Measurements from ENCODE around the gene TAS2R41. TPM values are rescaled to one million over a fixed set of nuclear protein-coding genes. Genes with fewer than 3 reads are reported as not detected.

The TAS2R41 gene
- polyA plus RNA-seq, 1 donor from 2014 or later: not detected

DNA sequence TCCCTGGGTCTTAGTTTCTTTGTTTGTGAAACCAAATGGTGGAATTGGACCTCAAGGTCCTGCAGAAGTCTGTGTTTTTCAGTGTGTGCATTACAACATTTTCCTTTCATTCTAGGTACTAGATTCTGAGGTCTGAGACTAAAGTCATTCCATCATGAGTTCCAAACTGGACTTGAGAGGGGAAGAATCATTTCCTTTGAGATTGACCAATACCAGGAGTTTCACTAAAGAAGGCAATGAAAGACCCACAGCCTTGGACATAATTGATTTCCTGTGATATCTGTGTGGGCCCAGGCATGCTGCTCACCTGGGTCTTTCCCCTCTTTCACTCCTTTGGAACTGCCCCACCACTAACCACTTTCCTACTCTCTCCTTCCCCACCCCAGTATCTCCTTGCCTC, 18.2 kb downstream of the TAS2R41 start:
- Mint-ChIP-seq H3K27ac (no peak overlapping the region), H3K27me3 (peaks cover 6% of the 10 kb centered on the region), H3K4me3 (no peak overlapping the region), H3K4me1 (no peaks in the 10 kb centered on the region), H3K9me3 (peaks cover 0 to 5% (median 0%) of the 10 kb centered on the region in 3 donors), H3K36me3 (no peaks in the 10 kb centered on the region)

DNA sequence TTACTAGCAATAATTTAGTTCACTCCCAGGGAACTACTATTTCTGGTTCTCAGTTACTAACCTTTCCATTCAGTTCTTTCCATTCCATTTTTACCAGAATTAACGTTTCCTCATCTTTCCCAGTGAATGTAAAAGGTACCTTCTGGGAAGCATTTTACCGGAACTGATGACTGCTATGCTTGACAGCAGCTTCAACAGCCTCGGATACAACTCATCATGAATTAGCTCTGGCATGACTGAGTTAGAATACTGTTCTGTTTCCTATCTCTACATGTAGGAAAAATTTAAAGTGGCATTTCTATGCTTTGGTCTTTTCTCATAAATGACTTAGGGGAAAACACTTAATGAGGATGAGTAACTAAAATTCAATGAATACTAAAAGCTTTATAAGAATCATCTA, 18.6 kb downstream of the TAS2R41 start:
- Mint-ChIP-seq H3K4me3 (no peak overlapping the region), H3K27ac (no peak overlapping the region), H3K9me3 (peaks cover 0 to 5% (median 0%) of the 10 kb centered on the region in 3 donors), H3K27me3 (peaks cover 6% of the 10 kb centered on the region), H3K36me3 (no peaks in the 10 kb centered on the region), H3K4me1 (no peaks in the 10 kb centered on the region)

DNA sequence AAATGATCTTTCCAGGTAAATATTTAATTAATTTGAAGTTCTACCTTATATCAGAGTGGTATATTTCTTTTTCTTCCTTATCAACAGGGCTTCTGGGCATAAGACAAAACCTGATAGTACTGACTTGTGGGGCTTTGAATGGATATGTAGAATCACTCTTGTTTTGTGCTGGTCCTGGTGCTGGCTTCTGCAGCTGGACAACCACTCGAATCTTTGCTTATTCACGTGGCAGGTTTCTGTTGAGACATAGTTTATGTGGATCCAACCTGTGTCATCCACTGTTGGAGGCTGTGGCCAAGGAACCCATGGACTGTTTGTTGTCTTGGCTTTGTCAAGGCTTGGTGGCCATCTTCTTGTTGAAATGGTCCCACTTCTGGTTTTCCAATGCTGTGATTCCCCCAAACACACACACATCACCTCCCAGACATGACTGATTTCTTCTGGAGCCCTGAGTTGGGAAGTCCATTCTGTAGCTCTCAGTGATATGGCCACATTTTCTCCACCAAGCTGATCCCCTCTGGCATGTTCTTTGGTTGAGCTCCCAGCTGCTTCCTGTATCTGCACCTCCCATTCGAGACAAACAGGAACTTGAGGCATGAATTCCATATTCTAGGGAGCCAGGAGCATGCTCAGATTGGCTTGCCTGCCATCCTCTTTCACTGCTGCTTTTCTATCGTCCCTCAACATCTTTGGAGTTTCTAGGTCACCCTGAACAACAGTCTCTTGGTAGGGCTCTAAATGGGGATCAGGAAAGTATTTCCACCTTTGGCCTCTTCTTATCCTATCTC, 19.5 kb downstream of the TAS2R41 start:
- Mint-ChIP-seq H3K9me3 (peaks cover 0 to 5% (median 0%) of the 10 kb centered on the region in 3 donors), H3K4me1 (no peaks in the 10 kb centered on the region), H3K36me3 (no peaks in the 10 kb centered on the region), H3K27me3 (peaks cover 6% of the 10 kb centered on the region), H3K27ac (no peak overlapping the region), H3K4me3 (no peak overlapping the region)

DNA sequence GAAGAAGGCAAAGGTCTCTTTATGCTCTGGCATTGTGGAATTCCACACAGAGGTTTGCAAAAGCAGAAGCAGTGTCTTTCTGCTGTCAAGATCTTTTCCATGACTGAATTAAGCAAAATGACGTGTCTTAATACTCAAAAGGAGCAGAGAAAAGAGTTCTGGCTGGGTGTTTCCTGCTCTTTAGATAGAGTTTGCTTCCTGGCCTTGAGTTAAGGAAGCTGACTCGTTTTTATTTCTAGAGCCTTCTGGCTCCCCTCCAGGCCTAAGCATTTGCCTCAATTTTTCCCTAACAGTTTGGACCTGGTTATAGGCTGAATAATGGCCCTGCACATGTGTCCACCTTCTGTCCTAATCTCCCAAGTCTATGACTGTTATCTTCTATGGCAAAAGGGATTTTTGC, 21.6 kb downstream of the TAS2R41 start:
- H3K9me3 Mint-ChIP-seq: peaks cover 0 to 4% (median 0%) of the 10 kb centered on the region in 3 donors
- H3K36me3 Mint-ChIP-seq: no peaks in the 10 kb centered on the region
- no peak overlapping the region for H3K4me3 Mint-ChIP-seq
- H3K4me1 Mint-ChIP-seq: no peaks in the 10 kb centered on the region
- peaks cover 6% of the 10 kb centered on the region for H3K27me3 Mint-ChIP-seq
- H3K27ac Mint-ChIP-seq: no peak overlapping the region

DNA sequence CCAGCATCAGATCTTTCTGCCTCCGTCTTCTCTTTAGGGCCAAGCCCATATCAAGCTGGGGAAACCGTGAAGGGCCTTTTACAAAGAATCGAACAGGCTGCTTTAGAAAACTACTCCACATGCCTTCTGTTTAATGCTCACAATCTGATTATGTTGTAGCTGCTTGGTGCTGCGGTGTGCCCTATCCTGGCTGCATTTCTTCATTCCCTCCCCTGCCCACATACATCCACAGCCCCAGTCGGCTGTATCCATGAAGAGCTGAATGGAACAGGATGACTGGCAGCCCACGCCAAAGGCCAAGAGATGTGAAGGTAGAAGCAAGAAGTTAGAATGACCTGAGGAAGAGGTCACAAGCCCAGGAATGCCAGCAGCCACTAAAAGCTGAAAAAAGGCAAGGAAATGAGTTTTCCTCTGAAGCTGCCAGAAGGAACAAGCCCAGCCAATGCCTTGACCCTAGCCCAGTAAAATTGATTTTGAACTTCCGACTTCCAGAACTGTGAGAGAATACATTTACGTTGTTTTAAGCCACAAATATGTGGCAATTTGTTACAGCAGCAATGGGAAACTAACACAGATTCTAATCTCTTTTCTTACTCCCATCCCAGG, 22.2 kb downstream of the TAS2R41 start:
- Mint-ChIP-seq H3K27ac (no peak overlapping the region), H3K27me3 (peaks cover 6% of the 10 kb centered on the region), H3K4me1 (no peaks in the 10 kb centered on the region), H3K36me3 (no peaks in the 10 kb centered on the region), H3K9me3 (peaks cover 0 to 4% (median 0%) of the 10 kb centered on the region in 3 donors), H3K4me3 (no peak overlapping the region)

DNA sequence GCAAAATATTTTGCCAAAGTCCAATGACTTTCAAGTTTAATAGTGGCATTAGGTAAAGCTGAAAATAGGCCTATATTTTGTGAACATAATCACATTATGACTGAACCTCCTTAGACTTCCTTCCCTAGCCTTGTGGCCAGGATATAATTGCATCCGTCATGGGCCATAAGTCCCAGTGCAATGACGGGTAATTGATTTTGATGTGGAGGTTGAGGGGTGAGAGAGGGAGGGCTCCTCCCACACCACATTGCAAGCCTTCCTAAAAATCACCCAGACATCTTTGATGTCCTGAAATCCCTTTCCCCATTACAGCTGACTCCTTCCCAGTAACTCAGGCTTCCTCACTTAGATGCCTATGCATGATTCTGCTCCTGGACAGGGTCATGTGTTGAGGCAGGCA, 25.6 kb downstream of the TAS2R41 start:
- peaks cover 6% of the 10 kb centered on the region for H3K27me3 Mint-ChIP-seq
- no peak overlapping the region for H3K4me3 Mint-ChIP-seq
- H3K27ac Mint-ChIP-seq: no peak overlapping the region
- no peaks in the 10 kb centered on the region for H3K9me3 Mint-ChIP-seq
- no peaks in the 10 kb centered on the region for H3K4me1 Mint-ChIP-seq
- no peaks in the 10 kb centered on the region for H3K36me3 Mint-ChIP-seq

DNA sequence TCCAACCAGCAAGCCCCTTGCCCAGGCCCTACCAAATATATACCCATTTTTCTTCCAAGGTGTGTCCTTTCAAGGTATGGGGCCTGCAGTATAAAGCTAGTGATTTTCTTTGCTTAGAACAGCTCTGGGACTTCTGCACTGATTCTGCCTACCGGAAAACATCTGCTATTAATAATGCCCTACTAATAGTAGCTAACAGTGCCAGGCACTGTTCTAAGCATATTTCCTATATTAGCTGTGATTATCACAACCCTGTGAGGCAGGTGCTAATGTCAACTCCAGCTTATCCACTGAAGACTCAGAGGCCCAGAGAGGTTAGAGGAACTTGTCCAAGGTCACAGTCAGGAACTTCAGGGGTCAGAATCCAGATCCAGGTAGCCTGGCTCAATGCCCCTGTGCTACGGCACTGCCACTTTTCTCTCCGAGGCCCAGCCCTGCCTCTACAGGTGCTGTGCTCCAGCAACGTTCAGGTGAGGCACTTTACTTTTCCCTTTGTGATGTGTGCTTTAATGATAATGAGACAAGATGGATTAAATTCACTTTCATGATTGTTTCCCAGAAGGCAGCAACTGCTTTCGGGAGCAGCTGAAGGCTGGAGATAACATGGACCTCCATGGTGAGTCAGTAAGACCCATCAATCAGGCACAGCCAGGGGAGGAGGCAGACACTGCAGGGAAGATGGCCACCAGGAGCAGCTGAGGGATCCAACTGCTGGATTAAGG, 26.7 kb downstream of the TAS2R41 start:
- Mint-ChIP-seq H3K9me3 (no peaks in the 10 kb centered on the region), H3K27ac (no peak overlapping the region), H3K27me3 (peaks cover 5% of the 10 kb centered on the region), H3K4me3 (no peak overlapping the region), H3K36me3 (no peaks in the 10 kb centered on the region), H3K4me1 (no peaks in the 10 kb centered on the region)

DNA sequence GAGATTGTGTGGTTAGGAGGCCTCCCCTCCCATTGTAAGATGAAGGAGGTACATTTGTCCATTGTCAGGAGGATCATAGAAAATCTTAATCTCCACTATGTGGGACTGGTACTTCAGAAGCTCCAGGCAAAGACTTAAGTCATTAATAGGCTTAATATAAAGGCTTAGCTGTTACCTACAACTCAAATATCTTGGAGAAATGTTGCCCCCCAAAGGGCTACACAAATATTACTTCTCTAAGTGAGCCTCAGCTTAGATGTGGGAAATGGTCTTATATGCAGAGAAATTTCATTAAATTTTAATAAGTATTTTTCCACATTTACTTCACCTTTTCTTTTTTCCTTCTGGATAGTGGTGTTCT, 27.2 kb downstream of the TAS2R41 start:
- no peaks in the 10 kb centered on the region for H3K9me3 Mint-ChIP-seq
- no peaks in the 10 kb centered on the region for H3K36me3 Mint-ChIP-seq
- H3K4me3 Mint-ChIP-seq: no peak overlapping the region
- peaks cover 1% of the 10 kb centered on the region for H3K27me3 Mint-ChIP-seq
- no peaks in the 10 kb centered on the region for H3K4me1 Mint-ChIP-seq
- H3K27ac Mint-ChIP-seq: no peak overlapping the region

DNA sequence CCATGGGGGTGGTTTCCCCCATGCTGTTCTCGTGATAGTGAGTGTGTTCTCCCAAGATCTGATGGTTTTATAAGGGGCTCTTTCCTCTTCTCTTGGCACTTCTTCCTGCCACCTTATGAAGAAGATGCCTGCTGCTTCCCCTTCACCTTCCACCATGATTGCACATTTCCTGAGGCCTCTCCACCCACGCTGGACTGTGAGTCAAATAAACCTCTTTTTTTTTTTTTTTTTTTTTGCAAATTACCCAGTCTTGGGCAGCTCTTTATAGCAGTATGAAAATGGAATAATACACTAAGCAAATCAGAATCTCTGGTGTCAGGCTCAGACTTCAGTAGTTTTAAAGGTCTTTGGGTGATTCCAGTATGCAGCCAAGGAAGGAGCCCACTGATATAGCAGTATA, 28.2 kb downstream of the TAS2R41 start:
- no peaks in the 10 kb centered on the region for H3K9me3 Mint-ChIP-seq
- H3K36me3 Mint-ChIP-seq: no peaks in the 10 kb centered on the region
- H3K27me3 Mint-ChIP-seq: peaks cover 3% of the 10 kb centered on the region
- no peak overlapping the region for H3K27ac Mint-ChIP-seq
- no peaks in the 10 kb centered on the region for H3K4me1 Mint-ChIP-seq
- no peak overlapping the region for H3K4me3 Mint-ChIP-seq

DNA sequence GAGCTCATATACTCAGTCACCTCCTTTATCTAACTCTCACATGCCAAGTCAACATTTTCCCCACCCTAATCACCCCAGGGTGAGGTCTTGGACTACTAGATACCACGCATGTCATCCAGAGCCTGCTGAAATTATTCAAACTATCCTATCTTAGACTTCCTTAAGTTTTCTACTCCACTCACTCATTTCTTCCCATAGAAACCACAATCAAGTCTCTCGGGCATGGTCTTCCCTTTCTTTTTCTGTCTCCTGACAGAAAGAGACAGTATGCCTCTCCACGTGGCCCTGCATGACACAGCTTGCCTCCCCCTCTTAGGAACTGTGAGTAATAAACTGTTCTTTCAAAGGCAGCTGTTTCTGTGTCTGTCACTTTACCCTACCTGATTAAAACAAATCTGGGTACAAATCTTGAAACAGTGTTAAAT, 29.4 kb downstream of the TAS2R41 start:
- Mint-ChIP-seq H3K9me3 (no peaks in the 10 kb centered on the region), H3K4me3 (no peak overlapping the region), H3K4me1 (no peaks in the 10 kb centered on the region), H3K27ac (no peak overlapping the region), H3K36me3 (no peaks in the 10 kb centered on the region), H3K27me3 (peaks cover 3% of the 10 kb centered on the region)

DNA sequence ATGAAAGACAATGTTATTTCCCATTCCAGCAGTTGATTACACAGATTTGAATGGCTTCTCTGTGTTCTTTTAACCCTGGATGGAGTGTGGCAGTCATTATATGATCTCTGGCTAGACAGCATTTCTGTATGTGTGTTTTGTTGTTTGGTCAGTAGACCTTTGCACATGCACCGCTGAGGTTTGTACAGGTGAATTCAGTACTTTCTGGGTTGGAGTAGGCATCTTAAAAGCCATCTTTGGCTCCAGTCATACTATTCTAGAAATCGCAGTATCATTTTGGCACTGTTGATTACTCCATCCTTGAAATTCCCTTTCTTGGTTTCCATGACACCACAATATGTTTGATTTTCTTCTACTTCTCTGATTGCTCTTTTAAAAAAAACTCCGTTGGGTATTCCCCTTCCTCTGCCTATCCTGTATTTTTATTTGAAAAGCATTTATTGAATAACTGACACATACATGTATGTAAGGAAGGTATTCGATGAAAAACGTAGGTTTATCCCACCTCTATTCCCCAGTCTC, 29.9 kb downstream of the TAS2R41 start:
- no peak overlapping the region for H3K27ac Mint-ChIP-seq
- H3K4me3 Mint-ChIP-seq: no peak overlapping the region
- H3K4me1 Mint-ChIP-seq: no peaks in the 10 kb centered on the region
- H3K36me3 Mint-ChIP-seq: no peaks in the 10 kb centered on the region
- H3K9me3 Mint-ChIP-seq: no peaks in the 10 kb centered on the region
- H3K27me3 Mint-ChIP-seq: peaks cover 6% of the 10 kb centered on the region

DNA sequence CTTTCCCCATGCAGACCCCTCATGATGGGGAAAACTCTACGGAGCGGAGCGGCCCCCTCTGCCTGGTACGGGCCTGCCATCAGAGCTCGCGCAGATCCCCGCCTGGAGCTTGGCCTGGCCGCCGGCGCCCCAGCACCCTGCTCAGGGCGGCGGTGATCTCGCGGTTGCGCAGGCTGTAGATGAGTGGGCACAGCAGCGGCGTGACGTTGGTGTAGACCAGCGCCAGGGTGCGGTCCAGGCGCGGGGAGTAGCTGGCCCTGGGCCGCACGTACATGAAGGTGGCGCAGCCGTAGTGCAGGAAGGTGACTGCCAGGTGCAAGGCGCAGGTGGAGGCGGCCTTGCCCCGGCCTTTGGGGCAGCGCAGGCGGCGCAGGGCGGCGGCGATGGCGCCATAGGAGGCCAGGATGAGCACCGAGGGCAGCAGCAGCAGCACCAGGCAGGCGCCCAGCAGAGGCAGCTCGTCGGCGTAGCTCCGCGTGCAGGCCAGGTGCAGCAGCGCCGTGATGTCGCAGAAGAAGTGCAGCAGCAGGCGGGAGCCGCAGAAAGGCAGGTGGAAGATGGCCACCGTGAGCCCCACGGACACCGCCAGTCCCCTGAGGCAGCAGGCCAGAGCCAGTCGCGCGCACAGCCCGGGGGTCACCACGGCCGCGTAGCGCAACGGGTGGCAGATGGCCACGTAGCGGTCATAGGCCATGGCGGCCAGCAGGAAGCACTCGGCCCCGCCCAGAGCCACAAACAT, 33.4 kb downstream of the TAS2R41 start:
- H3K9me3 Mint-ChIP-seq: no peaks in the 10 kb centered on the region
- H3K4me1 Mint-ChIP-seq: no peaks in the 10 kb centered on the region
- no peak overlapping the region for H3K27ac Mint-ChIP-seq
- no peaks in the 10 kb centered on the region for H3K36me3 Mint-ChIP-seq
- peaks cover 9% of the 10 kb centered on the region for H3K27me3 Mint-ChIP-seq
- H3K4me3 Mint-ChIP-seq: no peak overlapping the region

DNA sequence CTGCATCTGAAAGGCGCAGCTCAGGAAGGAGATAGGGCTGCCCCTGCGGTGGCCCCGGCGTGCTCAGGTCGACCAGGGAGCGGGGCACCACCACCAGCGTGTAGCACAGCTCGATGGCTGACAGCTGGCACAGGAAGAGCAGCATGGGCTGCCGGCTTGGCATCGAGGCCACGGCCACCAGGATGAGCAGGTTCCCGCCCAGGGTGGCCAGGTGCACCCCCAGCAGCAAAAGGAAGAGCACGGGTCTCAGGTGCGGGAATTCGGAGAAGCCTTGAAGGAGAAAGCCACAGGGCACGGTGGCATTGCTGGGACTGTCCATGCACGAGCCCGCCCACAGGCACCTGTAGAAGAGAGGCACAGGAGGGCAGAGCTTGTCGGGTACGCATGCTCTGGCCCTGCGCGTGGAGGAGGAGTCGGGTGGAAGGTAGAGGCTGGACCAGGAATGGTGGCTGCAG, 33.9 kb downstream of the TAS2R41 start:
- Mint-ChIP-seq H3K4me1 (no peaks in the 10 kb centered on the region), H3K9me3 (no peaks in the 10 kb centered on the region), H3K36me3 (no peaks in the 10 kb centered on the region), H3K27ac (no peak overlapping the region), H3K4me3 (no peak overlapping the region), H3K27me3 (peaks cover 11% of the 10 kb centered on the region)

DNA sequence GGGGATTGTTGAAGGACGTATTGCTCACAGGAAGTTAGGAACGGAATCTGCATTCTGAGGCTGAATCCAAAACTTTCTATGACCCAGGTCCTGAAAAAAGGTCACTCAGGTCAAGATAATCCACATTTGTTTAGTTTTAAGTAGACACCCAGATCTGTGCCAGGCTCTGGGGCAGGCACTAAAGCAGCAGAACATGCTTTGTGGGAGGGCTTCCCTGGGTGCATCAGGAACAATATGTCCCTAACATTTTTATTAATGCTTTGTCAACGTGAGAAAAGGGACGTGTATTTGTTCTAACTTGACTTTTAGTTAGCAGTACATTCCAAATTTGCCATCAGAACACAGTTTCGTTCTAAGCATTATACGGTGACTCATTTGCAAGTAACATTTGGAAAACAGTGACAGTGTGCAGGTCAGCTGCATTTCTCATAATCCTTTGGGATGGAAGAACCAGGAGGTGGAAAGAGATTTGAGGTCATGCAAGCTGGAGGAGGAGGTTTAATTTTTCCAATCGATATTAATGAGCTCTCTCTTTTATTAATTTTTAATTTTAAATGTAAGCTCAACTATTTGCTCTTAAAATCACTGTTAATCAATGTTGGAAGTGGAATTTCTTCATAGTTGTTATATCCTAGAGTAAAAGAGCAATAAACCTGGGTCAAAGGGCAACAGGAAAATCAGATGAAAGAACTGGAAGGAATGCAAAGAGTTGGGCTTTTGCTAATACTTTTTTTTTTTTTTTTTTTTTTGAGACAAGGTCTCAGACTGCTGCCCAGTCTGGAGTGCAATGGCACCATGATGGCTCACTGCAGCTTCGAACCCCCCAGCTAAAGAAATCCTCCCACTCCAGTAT, 35.0 kb downstream of the TAS2R41 start:
- Mint-ChIP-seq H3K36me3 (no peaks in the 10 kb centered on the region), H3K4me1 (no peaks in the 10 kb centered on the region), H3K27me3 (peaks cover 11% of the 10 kb centered on the region), H3K9me3 (no peaks in the 10 kb centered on the region), H3K27ac (no peak overlapping the region), H3K4me3 (no peak overlapping the region)
